GM10266 (cell line): ENCODE results near the gene PYY.

Source experiments
- DNase-seq: peaks from one replicate; pipeline ENCODE4 v3.0.0; 2012; ENCODE audit errors: extremely low spot score
- CTCF ChIP-seq: IDR thresholded peaks from 2 replicates; pipeline ENCODE4 v1.5.1; 2012; ENCODE audit warnings: mild to moderate bottlenecking, low read depth; ENCODE audit not compliant: control insufficient read depth, insufficient read depth; ENCODE audit errors: missing control alignments

PYY gene

DNA sequence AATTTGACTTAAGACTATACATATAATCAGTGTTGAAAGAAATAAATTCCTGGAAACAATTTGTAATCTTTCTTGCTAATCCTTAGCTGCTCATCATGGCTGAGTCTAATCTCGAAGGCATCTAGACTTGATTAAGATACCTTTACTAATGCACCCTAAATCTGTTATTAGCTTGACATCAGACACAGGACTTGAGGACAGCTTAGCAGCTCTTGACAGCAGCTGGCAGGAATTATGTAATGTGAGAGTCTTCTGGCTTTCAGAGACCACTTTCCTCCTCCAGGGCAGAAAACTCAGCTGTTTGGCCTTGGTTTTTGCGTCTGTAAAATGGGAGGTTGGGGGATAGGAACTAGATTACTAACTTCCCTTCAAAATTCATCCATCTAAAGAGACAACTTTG, 39.3 kb downstream of the PYY start:
- TF ChIP-seq CTCF = no peak

DNA sequence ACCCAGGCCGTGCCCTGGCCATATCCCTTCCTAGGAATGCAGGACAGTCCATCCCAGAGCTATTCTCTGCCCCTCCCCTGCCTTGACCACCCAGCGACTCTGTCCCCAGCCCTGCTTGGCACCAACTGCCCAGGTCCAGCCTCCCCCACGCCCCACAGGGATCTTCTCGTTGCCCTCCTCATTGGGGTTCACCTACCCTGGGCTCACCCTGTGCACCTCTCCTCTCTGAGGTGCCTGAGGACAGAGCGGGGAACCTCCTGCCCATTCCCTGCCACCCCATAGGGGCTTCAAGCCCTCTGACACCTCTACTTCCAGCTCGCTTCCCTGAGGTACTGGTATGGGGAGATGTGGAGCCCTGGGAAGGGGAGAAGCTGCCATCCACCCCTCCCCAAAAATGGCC, 40.2 kb downstream of the PYY start:
- DNase-seq = no peak

More for the DNA sequence above, 39.3 kb downstream of the PYY start:
- DNase-seq = no peak

DNA sequence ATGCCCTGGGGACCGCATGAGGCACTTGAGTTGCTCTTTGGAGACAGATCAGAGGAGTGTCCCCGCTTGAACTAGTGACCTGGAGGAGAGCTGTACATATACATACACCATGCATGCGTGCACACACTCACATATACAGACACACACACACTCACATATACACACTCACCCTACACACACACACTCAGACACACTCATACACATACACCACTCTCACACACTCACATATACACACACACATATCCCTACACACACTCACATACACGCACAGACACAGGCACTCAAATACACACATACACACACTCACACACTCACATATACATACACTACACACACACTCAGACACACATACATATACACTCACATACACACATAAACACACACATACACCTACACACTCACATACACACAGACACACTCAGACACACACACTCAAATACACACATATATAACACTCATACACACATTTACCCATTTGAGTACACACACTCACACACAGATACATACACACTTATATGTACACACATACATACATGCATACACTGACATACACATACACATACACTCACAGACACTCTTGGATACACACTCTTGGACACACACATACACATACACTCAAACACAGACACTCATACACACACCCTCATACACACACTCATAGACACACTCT, 41.0 kb downstream of the PYY start:
- TF ChIP-seq CTCF = no peak
- DNase-seq = no peak

More for the DNA sequence above, 40.2 kb downstream of the PYY start:
- TF ChIP-seq CTCF = no peak

GRCh38 chr17:43911904-43912303, 41.8 kb downstream of the PYY start:
- DNase-seq = no peak
- no peak for TF ChIP-seq CTCF

GRCh38 chr17:43909537-43910231, 44.1 kb downstream of the PYY start:
- no peak for DNase-seq
- no peak for TF ChIP-seq CTCF

DNA sequence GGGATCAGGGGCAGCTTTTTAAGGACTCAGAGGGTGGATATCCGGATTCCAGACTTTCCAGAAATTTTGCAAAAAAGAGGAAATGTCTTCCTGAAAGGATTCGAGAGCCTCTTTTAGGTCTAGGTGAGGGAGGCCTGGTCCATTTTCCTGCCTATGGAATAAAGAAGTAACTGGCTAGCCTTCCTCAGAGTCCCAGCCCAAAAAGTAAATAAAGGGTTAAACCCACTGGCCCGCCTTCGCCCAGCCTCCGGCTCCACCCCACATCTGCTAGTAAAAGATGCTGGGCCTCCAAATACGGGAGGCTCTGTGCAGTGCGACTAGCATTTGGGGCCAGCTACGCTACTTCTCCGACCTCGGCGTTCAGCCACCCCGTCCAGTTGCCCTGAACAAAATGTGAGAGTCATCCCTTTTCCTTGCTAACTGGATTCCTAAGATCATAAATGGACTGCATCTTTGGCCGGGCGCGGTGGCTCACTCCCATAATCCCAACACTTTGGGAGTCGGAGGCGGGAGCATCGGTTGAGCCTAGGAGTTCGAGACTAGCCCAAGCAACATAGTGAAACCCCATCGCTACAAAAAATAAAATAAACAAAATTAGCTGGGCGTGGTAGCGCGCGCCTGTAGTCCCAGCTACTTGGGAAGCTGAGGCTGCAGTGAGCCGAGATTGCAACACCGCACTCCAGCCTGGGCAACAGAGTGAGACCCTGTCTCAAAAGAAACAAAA, 45.6 kb downstream of the PYY start:
- no peak for DNase-seq
- TF ChIP-seq CTCF = no peak
